Spleen (tissue), 11 donors: ENCODE results near the gene NFIC. TPM values are rescaled to one million over a fixed set of nuclear protein-coding genes. Genes with fewer than 3 reads are reported as not detected.

Experiments
- DNase-seq: peaks from one replicate; pipeline ENCODE4 v3.0.0-alpha.2; 2020
- H3K27ac ChIP-seq, 8 donors: fragments of 200-600 bp; sonication (generic) in 7 of 8; 1 replicate in 4 of 8; 2 replicates in 4 of 8; pipeline versions ENCODE4 v1.5.0 to v1.8.0; 2016 to 2021; ENCODE audit warnings: inconsistent platforms in 4 of 8, mild to moderate bottlenecking in 4 of 8, moderate library complexity in 1 of 8
- H3K27me3 ChIP-seq, 7 donors: fragments of 200-600 bp; sonication (generic) in 6 of 7; replicated peaks in 1 of 7; 1 replicate in 4 of 7; 2 replicates in 3 of 7; pipeline versions ENCODE4 v1.5.0 to v1.8.0; 2016 to 2021; ENCODE audit warnings: inconsistent platforms in 3 of 7, mild to moderate bottlenecking in 1 of 7
- H3K36me3 ChIP-seq, 6 donors: fragments of 200-600 bp; sonication (generic) in 5 of 6; 1 replicate in 4 of 6; 2 replicates in 2 of 6; pipeline versions ENCODE4 v1.5.0 to v1.8.0; 2016 to 2021; ENCODE audit warnings: inconsistent platforms in 2 of 6
- H3K4me1 ChIP-seq, 6 donors: fragments of 200-600 bp; sonication (generic) in 5 of 6; 1 replicate in 3 of 6; 2 replicates in 3 of 6; pipeline versions ENCODE4 v1.5.0 to v1.8.0; 2016 to 2021; ENCODE audit warnings: inconsistent platforms in 3 of 6
- H3K4me3 ChIP-seq, 8 donors: fragments of 200-600 bp; sonication (generic) in 7 of 8; 1 replicate in 4 of 8; 2 replicates in 4 of 8; pipeline versions ENCODE4 v1.5.0 to v1.8.0; 2016 to 2021; ENCODE audit warnings: inconsistent platforms in 4 of 8, mild to moderate bottlenecking in 4 of 8, moderate library complexity in 2 of 8
- H3K9me3 ChIP-seq, 8 donors: fragments of 200-600 bp; sonication (generic) in 7 of 8; 1 replicate in 4 of 8; 2 replicates in 4 of 8; pipeline versions ENCODE4 v1.5.0 to v1.8.0; 2016 to 2021; ENCODE audit warnings: inconsistent platforms in 4 of 8
- POLR2A ChIP-seq, 3 donors: fragments of 450-650 bp; IDR thresholded peaks; one replicate each; pipeline ENCODE4 v1.5.1; 2017; ENCODE audit warnings: antibody characterized with exemption in 3 of 3, mild to moderate bottlenecking in 1 of 3
- POLR2AphosphoS5 ChIP-seq, 3 donors: sonication (generic); formaldehyde crosslinking; IDR thresholded peaks; one replicate each; pipeline ENCODE4 v1.5.1; 2017; ENCODE audit warnings: antibody characterized with exemption in 3 of 3
- WGBS, 5 donors: extraction: QIAGEN DNeasy Blood & Tissue Kit in 3 of 5; methylation state at CpG; one replicate each; pipeline versions ENCODE4 v1.1.5 to v1.1.7; 2013 to 2018; 5-methylcytosine and 5-hydroxymethylcytosine counted together
- intact Hi-C: fragments of 100-400 bp; cut with DNase I; formaldehyde crosslinking; loops from one replicate; pipeline ENCODE4 v1.15.0; 2023; ENCODE audit warnings: low total_unique reads
- polyA plus RNA-seq, 3 donors: library from polyadenylated mRNA; stranded (reverse); fragments of 200-250 nt; gene quantifications; one replicate each; pipeline ENCODE4 v1.2.1, GENCODE V29; 2013
- total RNA-seq, 7 donors: library from RNA; depleted of rRNA in 3 of 7; stranded (reverse); fragments of >200 nt in 3 of 7; fragmentation: NEBNext Ultra II Directional in 4 of 7; extraction: Animal tissue kit (Norgen Biotek cat#: 25700) in 4 of 7; gene quantifications; one replicate each; pipeline versions ENCODE4 v1.1.0 to v1.2.1, GENCODE V29; 2016 to 2021
- TF ChIP-seq, protein P1 (sequence below), 11 experiments: fragments of 200-600 bp in 7 of 11; fragments of 450-650 bp in 4 of 11; sonication (generic) in 4 of 11; IDR thresholded peaks in 8 of 11; conservative IDR thresholded peaks in 3 of 11; 1 replicate in 7 of 11; 2 replicates in 4 of 11; pipeline versions ENCODE4 v1.4.0 to v1.8.0; 2016 to 2021; ENCODE audit warnings: antibody characterized with exemption in 11 of 11, inconsistent platforms in 4 of 11, mild to moderate bottlenecking in 1 of 11
- donor health status: healthy with polysubstance abuse.
- donor health status: DM: no; HTN: no; CAD: no; lungs with moderate emphysema.
- donor health status: DM: no; HTN: no; CAD: no.
- donor health status: Bipolar disorder and iron deficiency.
- donor health status: healthy.
- donor health status: DM: no; HTN: no; CAD: no.
- donor health status: DM: yes; HTN: yes; CAD: no.

NFIC gene
- total and polyA plus RNA-seq, 10 donors, result 4.1 to 125 (median 74.4) TPM

DNA sequence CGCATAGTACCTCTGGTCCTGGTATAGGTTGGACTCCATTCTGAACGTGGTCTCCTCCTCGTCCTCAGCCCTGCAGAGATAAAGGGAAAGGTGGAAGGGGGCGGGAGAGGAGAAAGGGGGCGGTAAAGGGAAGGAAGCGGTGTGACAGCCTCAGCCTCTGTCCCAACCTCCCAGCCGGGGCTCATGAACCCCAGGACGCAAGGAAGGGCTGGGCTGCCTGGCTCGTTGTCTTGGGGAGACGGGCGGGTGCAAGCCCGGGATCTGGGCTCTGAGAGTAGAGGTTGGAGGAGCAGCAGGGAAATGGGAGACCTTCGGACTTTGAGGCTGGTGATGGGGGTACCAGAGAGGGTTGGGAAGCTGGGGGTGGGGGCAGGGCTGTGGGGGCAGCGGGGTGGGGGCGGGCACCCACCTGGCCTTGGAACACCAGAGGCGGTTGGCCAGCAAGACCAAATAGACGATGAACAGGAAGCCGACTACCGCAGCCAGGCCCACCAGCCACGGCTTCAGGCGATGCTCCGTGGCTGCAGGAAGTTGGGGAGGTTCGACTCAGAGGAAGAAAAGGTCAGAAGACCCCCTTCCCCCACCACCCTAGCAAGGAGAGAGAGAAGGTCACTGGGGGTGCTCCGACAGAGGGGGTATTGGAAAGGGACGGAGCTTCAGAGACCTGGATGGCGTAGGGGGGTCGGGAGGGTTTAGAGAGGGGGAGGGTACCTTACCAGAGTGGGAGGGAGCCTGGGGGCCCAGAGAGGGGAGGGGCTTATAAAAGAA lies 112.2 kb downstream of the NFIC start:
- Histone ChIP-seq H3K9me3 (no peaks in the 10 kb centered on the region), H3K27me3 (peaks cover 0 to 67% (median 28%) of the 10 kb centered on the region in 7 donors), H3K4me3 (peak overlapping the region in 2 of 8 donors; percentile 9 to 51), H3K27ac (no peak overlapping the region), H3K36me3 (no peaks in the 10 kb centered on the region), H3K4me1 (peaks cover 0 to 16% (median 7%) of the 10 kb centered on the region in 6 donors)
- intact Hi-C loops, result no loop called here
- no peak for DNase-seq
- TF ChIP-seq POLR2AphosphoS5 (IDR thresholded peaks at IDR 0.05) (no peak), POLR2A (IDR thresholded peaks at IDR 0.05) (no peak)
- TF ChIP-seq, protein P1, sequence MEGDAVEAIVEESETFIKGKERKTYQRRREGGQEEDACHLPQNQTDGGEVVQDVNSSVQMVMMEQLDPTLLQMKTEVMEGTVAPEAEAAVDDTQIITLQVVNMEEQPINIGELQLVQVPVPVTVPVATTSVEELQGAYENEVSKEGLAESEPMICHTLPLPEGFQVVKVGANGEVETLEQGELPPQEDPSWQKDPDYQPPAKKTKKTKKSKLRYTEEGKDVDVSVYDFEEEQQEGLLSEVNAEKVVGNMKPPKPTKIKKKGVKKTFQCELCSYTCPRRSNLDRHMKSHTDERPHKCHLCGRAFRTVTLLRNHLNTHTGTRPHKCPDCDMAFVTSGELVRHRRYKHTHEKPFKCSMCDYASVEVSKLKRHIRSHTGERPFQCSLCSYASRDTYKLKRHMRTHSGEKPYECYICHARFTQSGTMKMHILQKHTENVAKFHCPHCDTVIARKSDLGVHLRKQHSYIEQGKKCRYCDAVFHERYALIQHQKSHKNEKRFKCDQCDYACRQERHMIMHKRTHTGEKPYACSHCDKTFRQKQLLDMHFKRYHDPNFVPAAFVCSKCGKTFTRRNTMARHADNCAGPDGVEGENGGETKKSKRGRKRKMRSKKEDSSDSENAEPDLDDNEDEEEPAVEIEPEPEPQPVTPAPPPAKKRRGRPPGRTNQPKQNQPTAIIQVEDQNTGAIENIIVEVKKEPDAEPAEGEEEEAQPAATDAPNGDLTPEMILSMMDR (IDR thresholded peaks at IDR 0.05 in 8 of 11, conservative IDR thresholded peaks at IDR 0.05 in 3 of 11), result no peak
- 7 to 15% (median 11%) methylated on average over 25 to 27 of the region's 27 CpGs for WGBS, 5 donors

DNA sequence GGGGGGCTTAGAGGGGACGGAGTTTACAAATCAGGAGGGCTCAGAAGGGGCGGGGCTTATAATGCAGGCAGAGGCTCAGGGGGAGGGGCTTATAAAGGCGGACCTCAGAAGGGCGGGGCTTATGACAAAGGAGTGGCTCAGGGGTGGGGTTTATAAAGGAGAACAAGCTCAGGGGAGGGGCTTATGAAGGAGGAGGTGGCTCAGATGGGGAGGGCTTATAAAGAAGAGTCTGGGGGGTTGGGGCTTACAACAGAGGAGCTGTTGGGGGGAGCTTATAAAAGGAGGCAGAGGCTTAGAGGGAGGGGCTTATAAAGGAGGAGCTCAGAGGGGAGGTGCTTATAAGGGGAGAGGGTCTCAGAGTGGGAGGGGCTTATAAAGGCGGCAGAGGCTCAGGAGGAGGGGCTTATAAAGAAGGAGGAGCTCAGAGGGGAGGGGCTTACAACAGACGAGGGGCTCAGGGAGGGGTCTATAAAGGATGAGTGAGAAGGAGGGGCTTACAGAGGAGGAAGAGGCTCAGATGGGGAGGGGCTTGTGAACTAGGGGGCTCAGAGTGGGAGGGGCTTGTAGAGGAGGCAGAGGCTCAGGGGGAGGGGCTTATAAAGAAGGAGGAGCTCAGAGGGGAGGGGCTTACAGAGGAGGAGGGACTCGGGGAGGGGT lies 112.9 kb downstream of the NFIC start:
- Histone ChIP-seq H3K36me3 (no peaks in the 10 kb centered on the region), H3K27me3 (peaks cover 0 to 69% (median 28%) of the 10 kb centered on the region in 7 donors), H3K4me1 (peaks cover 0 to 16% (median 7%) of the 10 kb centered on the region in 6 donors), H3K9me3 (no peaks in the 10 kb centered on the region), H3K4me3 (peak overlapping the region in 2 of 8 donors; percentile 9 to 51), H3K27ac (no peak overlapping the region)
- DNase-seq, result no peak
- intact Hi-C loops, result no loop called here
- TF ChIP-seq POLR2AphosphoS5 (IDR thresholded peaks at IDR 0.05) (no peak), POLR2A (IDR thresholded peaks at IDR 0.05) (no peak)
- TF ChIP-seq, protein P1 (IDR thresholded peaks at IDR 0.05 in 8 of 11, conservative IDR thresholded peaks at IDR 0.05 in 3 of 11), result no peak
- WGBS, 5 donors, result 7 to 24% (median 22%) methylated on average over 7 of the region's 7 CpGs

DNA sequence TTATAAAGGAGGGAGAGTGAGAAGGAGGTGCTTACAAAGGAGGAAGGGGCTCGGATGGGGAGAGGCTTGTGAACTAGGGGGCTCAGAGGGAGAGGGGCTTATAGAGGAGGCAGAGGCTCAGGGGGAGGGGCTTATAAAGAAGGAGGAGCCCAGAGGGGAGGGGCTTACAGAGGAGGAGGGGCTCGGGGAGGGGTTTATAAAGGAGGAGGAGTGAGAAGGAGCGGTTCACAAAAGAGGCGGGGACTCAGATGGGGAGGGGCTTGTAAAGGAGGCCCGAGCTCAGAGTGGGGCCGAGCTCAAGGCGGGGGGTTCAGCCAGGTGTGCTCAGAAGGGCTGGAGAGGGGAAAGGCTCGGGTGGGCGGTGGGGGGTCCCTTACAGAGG lies 113.4 kb downstream of the NFIC start:
- Histone ChIP-seq H3K36me3 (no peaks in the 10 kb centered on the region), H3K27me3 (peaks cover 0 to 69% (median 28%) of the 10 kb centered on the region in 7 donors), H3K4me3 (no peak overlapping the region), H3K9me3 (no peaks in the 10 kb centered on the region), H3K4me1 (peaks cover 0 to 16% (median 7%) of the 10 kb centered on the region in 6 donors), H3K27ac (no peak overlapping the region)
- DNase-seq, result no peak
- TF ChIP-seq POLR2A (IDR thresholded peaks at IDR 0.05) (no peak), POLR2AphosphoS5 (IDR thresholded peaks at IDR 0.05) (no peak)
- TF ChIP-seq, protein P1 (IDR thresholded peaks at IDR 0.05 in 8 of 11, conservative IDR thresholded peaks at IDR 0.05 in 3 of 11), result no peak
- WGBS, 5 donors, result 21 to 70% (median 48%) methylated on average over 9 of the region's 9 CpGs
- intact Hi-C loops, result loop anchor here (5.0 kb wide), 1 partner anchor 148 kb away; no protein-coding TSS in a partner anchor
